Measurements from ENCODE around the gene ABCB9. TPM values are rescaled to one million over a fixed set of nuclear protein-coding genes. Genes with fewer than 3 reads are reported as not detected.
"Not testable (repeated sequence)": the region's sequence is repeated elsewhere in the genome, so short reads cannot be mapped to it uniquely, and the experiment has no call there.

The ABCB9 gene
- total RNA-seq, 2 donors from 2014 or later: 4.3 to 4.5 TPM

- no peak for DNase-seq
- H3K4me1 ChIP-seq: peaks cover 8% of the 10 kb centered on the region
- no peaks in the 10 kb centered on the region for H3K36me3 ChIP-seq
- no peaks in the 10 kb centered on the region for H3K27me3 ChIP-seq
- no peaks in the 10 kb centered on the region for H3K9me3 ChIP-seq
- TF ChIP-seq, protein P1, sequence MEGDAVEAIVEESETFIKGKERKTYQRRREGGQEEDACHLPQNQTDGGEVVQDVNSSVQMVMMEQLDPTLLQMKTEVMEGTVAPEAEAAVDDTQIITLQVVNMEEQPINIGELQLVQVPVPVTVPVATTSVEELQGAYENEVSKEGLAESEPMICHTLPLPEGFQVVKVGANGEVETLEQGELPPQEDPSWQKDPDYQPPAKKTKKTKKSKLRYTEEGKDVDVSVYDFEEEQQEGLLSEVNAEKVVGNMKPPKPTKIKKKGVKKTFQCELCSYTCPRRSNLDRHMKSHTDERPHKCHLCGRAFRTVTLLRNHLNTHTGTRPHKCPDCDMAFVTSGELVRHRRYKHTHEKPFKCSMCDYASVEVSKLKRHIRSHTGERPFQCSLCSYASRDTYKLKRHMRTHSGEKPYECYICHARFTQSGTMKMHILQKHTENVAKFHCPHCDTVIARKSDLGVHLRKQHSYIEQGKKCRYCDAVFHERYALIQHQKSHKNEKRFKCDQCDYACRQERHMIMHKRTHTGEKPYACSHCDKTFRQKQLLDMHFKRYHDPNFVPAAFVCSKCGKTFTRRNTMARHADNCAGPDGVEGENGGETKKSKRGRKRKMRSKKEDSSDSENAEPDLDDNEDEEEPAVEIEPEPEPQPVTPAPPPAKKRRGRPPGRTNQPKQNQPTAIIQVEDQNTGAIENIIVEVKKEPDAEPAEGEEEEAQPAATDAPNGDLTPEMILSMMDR (IDR thresholded peaks at IDR 0.05): no peak
- no peak overlapping the region for H3K4me3 ChIP-seq
- intact Hi-C loops (cut with DNase I): no loop called here
- peak overlapping the region in 1 of 2 donors; percentile 3 for H3K9ac ChIP-seq (ENCODE audit: low read depth in 2 of 2, low read length in 2 of 2)
- H3K27ac ChIP-seq: peak overlapping the region; percentile 73
Observed at GRCh38 chr12:122920687-122921086, 45.6 kb downstream of the ABCB9 start.

- no peak overlapping the region for H3K27ac ChIP-seq
- H3K9ac ChIP-seq (ENCODE audit: low read depth in 2 of 2, low read length in 2 of 2): no peak overlapping the region
- H3K9me3 ChIP-seq: no peaks in the 10 kb centered on the region
- no peak for DNase-seq
- TF ChIP-seq, protein P1 (IDR thresholded peaks at IDR 0.05): no peak
- no peaks in the 10 kb centered on the region for H3K36me3 ChIP-seq
- H3K27me3 ChIP-seq: no peaks in the 10 kb centered on the region
- H3K4me3 ChIP-seq: no peak overlapping the region
- intact Hi-C loops (cut with DNase I): no loop called here
- H3K4me1 ChIP-seq: peaks cover 8% of the 10 kb centered on the region
Observed at GRCh38 chr12:122918827-122919226, 47.4 kb downstream of the ABCB9 start.

DNA sequence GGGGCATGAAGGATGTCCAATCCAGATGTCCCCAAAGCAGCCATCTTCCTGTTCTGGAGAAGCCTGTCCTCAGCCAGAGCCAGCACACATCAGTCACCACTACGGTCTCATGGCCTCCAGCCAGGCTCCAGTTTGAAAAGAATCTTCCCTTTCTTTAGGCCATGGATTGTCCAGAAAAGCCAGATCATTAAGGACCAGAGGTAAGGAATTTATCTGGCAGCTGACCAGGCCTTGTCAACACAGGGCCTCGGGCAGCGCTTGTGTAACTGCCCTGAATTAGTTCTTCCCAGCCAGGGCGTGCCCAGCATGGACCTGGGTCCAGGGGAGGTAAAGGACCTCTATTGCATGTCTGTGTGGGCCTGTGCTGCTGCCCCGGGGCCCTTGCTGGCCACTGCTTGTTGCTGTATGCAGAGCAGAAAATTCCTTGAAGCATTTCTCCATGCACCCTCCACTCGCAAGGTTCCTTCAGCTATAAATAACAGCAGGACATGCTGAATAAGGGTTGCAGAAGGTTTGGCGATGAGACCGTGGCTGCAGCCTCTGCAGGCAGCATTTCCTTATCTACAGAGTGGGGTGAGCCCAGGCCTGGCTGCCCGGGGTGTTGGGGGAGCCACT is 48.6 kb downstream of the ABCB9 start:
- intact Hi-C loops (cut with DNase I): no loop called here
- H3K27me3 ChIP-seq: no peaks in the 10 kb centered on the region
- peak; percentile 77 for DNase-seq
- TF ChIP-seq, protein P1 (IDR thresholded peaks at IDR 0.05): no peak
- no peaks in the 10 kb centered on the region for H3K9me3 ChIP-seq
- H3K36me3 ChIP-seq: no peaks in the 10 kb centered on the region
- no peak overlapping the region for H3K4me3 ChIP-seq
- peak overlapping the region; percentile 66 for H3K27ac ChIP-seq
- peaks cover 8% of the 10 kb centered on the region for H3K4me1 ChIP-seq
- peak overlapping the region; percentile 27 to 63 for H3K9ac ChIP-seq (ENCODE audit: low read depth in 2 of 2, low read length in 2 of 2)

- no peak for DNase-seq
- Histone ChIP-seq H3K4me3 (no peak overlapping the region), H3K27me3 (no peaks in the 10 kb centered on the region), H3K9me3 (no peaks in the 10 kb centered on the region), H3K27ac (peak overlapping the region; percentile 74), H3K4me1 (no peaks in the 10 kb centered on the region), H3K9ac (ENCODE audit: low read depth in 2 of 2, low read length in 2 of 2) (peak overlapping the region in 1 of 2 donors; percentile 23), H3K36me3 (no peaks in the 10 kb centered on the region)
- TF ChIP-seq, protein P1 (IDR thresholded peaks at IDR 0.05): no peak
- intact Hi-C loops (cut with DNase I): no loop called here
Observed at GRCh38 chr12:122909442-122910288, 56.6 kb downstream of the ABCB9 start.

DNA sequence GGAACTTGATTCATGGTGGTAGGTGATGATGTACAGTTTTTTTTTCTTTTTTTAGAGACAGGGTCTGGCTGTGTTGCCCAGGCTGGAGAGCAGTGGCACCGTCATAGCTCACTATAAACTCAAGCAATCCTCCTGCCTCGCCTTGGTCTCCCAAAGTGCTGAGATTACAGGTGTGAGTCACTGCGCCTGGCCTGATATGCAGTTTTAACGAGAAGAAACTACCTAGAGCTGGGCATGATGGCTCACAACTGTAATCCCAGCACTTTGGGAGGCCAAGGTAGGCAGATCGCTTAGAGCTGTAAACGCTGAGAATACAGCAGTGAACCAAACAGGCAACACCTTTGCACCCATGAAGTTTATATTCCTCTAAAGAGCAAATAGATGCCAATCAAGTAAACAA is 57.3 kb downstream of the ABCB9 start:
- H3K36me3 ChIP-seq: no peaks in the 10 kb centered on the region
- peak; percentile 82 for DNase-seq
- no peaks in the 10 kb centered on the region for H3K9me3 ChIP-seq
- no peak overlapping the region for H3K9ac ChIP-seq (ENCODE audit: low read depth in 2 of 2, low read length in 2 of 2)
- no peaks in the 10 kb centered on the region for H3K4me1 ChIP-seq
- H3K27ac ChIP-seq: peak overlapping the region; percentile 74
- no peaks in the 10 kb centered on the region for H3K27me3 ChIP-seq
- TF ChIP-seq, protein P1 (IDR thresholded peaks at IDR 0.05): no peak
- no peak overlapping the region for H3K4me3 ChIP-seq
- intact Hi-C loops (cut with DNase I): no loop called here

- H3K36me3 ChIP-seq; H3K4me1 ChIP-seq; intact Hi-C loops (cut with DNase I); H3K9ac ChIP-seq (ENCODE audit: low read depth in 2 of 2, low read length in 2 of 2); H3K4me3 ChIP-seq; H3K9me3 ChIP-seq; H3K27ac ChIP-seq; DNase-seq; H3K27me3 ChIP-seq: not testable (repeated sequence)
Observed at GRCh38 chr12:122905258-122905657, 61.0 kb downstream of the ABCB9 start.

Data from colonic mucosa (tissue), 4 donors.